Psoas muscle (tissue), 8 donors: ENCODE measurements around the gene ESRRG. TPM values are rescaled to one million over a fixed set of nuclear protein-coding genes. Genes with fewer than 3 reads are reported as not detected.

ENCODE experiments used
- ATAC-seq, 4 donors: fragments of 200-7000 bp; cut with Tn5 transposase; one replicate each; pipeline ENCODE4 v1.9.1; 2020; ENCODE audit warnings: moderate library complexity in 3 of 4, mild to moderate bottlenecking in 2 of 4
- DNase-seq, 2 donors: peaks; one replicate each; pipeline ENCODE4 v3.0.0-alpha.2; 2020
- H3K27ac ChIP-seq: fragments of 200-600 bp; one replicate; pipeline ENCODE4 v1.8.0; 2022
- H3K27me3 ChIP-seq, 3 donors: fragments of 200-600 bp in 1 of 3; one replicate each; pipeline versions ENCODE4 v1.6.1 to v1.8.0; 2013 to 2022; ENCODE audit warnings: low read length in 2 of 3, mild to moderate bottlenecking in 2 of 3, moderate library complexity in 1 of 3; ENCODE audit not compliant: insufficient read depth in 3 of 3
- H3K36me3 ChIP-seq, 2 donors: fragments of 200-600 bp in 1 of 2; one replicate each; pipeline versions ENCODE4 v1.6.1 to v1.8.0; 2013 to 2022; ENCODE audit warnings: low read depth in 1 of 2, mild to moderate bottlenecking in 1 of 2, moderate library complexity in 1 of 2; ENCODE audit not compliant: insufficient read depth in 1 of 2
- H3K4me1 ChIP-seq: fragments of 200-600 bp; one replicate; pipeline ENCODE4 v1.8.0; 2022
- H3K4me3 ChIP-seq: fragments of 200-600 bp; one replicate; pipeline ENCODE4 v1.8.0; 2022; ENCODE audit warnings: mild to moderate bottlenecking
- H3K9me3 ChIP-seq: fragments of 200-600 bp; one replicate; pipeline ENCODE4 v1.8.0; 2022
- WGBS, 3 donors: extraction: QIAGEN DNeasy Blood & Tissue Kit; methylation state at CpG; one replicate each; pipeline versions ENCODE4 v1.1.6 to v1.1.7; 2013; 5-methylcytosine and 5-hydroxymethylcytosine counted together
- intact Hi-C, 2 donors: fragments of 100-400 bp; cut with DNase I; formaldehyde crosslinking; loops; one replicate each; pipeline versions ENCODE4 v1.11.0 to v1.14.2; 2022
- polyA plus RNA-seq, 3 donors: library from polyadenylated mRNA; stranded (reverse); fragments of 200-250 nt; gene quantifications; one replicate each; pipeline ENCODE4 v1.2.3, GENCODE V29; 2013
- total RNA-seq, 4 donors: library from RNA; stranded (reverse); fragmentation: NEBNext Ultra II Directional in 2 of 4; extraction: Animal tissue kit (Norgen Biotek cat#: 25700) in 2 of 4; gene quantifications; one replicate each; pipeline versions ENCODE4 v1.2.1 to v1.2.4, GENCODE V29; 2021 to 2023
- TF ChIP-seq, protein P1 (sequence below): fragments of 200-600 bp; IDR thresholded peaks from one replicate; pipeline ENCODE4 v1.8.0; 2022; ENCODE audit warnings: antibody characterized with exemption
- donor health status: healthy with polysubstance abuse.
- donor health status: DM: no; HTN: no; CAD: no; lungs with moderate emphysema.
- donor health status: Bipolar disorder and iron deficiency.
- donor health status: healthy.
- donor health status: DM: yes; HTN: yes; CAD: no.
- donor health status: DM: no; HTN: no; CAD: no.
- donor health status: DM: no; HTN: no; CAD: no.
- donor health status: DM: yes; HTN: yes; CAD: no.

Gene ESRRG
- total and polyA plus RNA-seq, 7 donors, result 2.5 to 34.4 (median 5.3) TPM

DNA sequence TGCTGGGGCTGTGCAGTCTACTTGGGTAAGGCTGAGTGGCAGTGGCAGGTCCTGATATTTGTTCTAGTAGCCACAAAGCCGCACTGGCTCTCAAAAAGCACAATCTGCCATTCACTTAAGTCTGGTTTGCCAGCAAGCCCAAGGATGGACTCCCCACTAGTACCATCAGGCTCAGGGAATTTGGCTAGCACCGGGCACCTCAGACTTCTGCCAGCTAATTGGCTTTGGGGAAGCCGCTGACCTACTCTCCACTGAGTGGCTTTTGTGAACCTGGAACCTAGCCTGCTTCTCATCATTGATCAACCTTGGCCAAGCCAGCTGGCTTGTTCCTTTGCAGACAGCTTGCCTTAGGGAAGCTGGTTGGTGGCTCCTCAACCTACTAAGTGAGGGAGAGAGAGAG, 83.1 kb downstream of the ESRRG start:
- Histone ChIP-seq H3K4me1 (peaks cover 4% of the 10 kb centered on the region), H3K27ac (no peak overlapping the region), H3K9me3 (no peaks in the 10 kb centered on the region), H3K36me3 (no peaks in the 10 kb centered on the region), H3K4me3 (no peak overlapping the region), H3K27me3 (no peaks in the 10 kb centered on the region)
- ATAC-seq, result no peak
- no peak for DNase-seq
- WGBS, 3 donors, result 40 to 67% (median 44%) methylated on average over 3 of the region's 3 CpGs
- intact Hi-C loops, result no loop called here
- TF ChIP-seq, protein P1, sequence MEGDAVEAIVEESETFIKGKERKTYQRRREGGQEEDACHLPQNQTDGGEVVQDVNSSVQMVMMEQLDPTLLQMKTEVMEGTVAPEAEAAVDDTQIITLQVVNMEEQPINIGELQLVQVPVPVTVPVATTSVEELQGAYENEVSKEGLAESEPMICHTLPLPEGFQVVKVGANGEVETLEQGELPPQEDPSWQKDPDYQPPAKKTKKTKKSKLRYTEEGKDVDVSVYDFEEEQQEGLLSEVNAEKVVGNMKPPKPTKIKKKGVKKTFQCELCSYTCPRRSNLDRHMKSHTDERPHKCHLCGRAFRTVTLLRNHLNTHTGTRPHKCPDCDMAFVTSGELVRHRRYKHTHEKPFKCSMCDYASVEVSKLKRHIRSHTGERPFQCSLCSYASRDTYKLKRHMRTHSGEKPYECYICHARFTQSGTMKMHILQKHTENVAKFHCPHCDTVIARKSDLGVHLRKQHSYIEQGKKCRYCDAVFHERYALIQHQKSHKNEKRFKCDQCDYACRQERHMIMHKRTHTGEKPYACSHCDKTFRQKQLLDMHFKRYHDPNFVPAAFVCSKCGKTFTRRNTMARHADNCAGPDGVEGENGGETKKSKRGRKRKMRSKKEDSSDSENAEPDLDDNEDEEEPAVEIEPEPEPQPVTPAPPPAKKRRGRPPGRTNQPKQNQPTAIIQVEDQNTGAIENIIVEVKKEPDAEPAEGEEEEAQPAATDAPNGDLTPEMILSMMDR, result no peak

DNA sequence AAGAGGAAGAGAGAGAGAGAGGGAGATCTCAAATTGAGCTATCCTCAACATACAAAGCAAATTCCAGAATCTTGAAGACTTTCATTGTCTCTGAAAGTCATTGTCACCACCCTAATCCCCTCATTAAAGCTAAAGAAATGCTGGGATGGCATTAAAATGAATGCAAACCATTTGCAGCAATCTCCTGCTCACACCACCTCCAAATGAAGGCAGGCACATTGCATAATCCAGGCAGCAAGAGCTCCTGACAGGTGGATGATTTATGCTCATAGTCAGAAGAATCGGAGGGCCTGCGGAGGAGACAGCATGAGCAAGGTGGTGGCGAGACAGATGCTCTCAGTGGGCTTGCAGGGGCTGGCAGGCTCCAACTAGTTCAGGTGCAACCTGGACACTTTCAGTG, 90.2 kb downstream of the ESRRG start:
- H3K4me1 ChIP-seq, result no peaks in the 10 kb centered on the region
- H3K27me3 ChIP-seq, result no peaks in the 10 kb centered on the region
- no peaks in the 10 kb centered on the region for H3K36me3 ChIP-seq
- ATAC-seq (peak in 3 of 4 donors; percentile 48 to 59 (median 53)), DNase-seq (no peak)
- H3K27ac ChIP-seq, result no peak overlapping the region
- 37 to 64% (median 61%) methylated on average over 3 of the region's 3 CpGs for WGBS, 3 donors
- intact Hi-C loops, result no loop called here
- H3K4me3 ChIP-seq, result no peak overlapping the region
- TF ChIP-seq, protein P1, result no peak
- no peaks in the 10 kb centered on the region for H3K9me3 ChIP-seq

DNA sequence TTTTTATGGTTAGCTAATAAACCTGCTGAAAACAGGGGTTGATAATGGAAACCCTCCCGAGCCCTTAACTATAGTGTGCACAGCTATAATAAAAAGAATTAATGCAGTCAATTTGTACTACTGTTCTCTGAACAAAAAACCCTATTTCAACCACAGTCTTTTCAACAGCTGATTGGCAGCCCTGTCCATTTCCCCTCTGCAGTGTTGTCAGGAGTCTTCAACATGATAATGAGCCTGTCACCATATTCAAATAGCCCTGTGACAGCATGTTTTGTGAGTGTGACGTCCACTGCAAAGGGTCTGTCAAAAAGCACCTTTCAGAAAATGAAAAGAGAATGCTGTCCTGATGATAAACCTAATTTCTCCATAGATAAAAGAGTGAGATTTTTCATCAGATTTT, 92.7 kb downstream of the ESRRG start:
- no peak for ATAC-seq
- intact Hi-C loops, result no loop called here
- no peaks in the 10 kb centered on the region for H3K27me3 ChIP-seq
- no peak for DNase-seq
- H3K4me1 ChIP-seq, result peaks cover 3% of the 10 kb centered on the region
- no peaks in the 10 kb centered on the region for H3K36me3 ChIP-seq
- TF ChIP-seq, protein P1, result no peak
- no peaks in the 10 kb centered on the region for H3K9me3 ChIP-seq
- WGBS, 3 donors, result 65 to 85% (median 85%) methylated on average over 2 of the region's 2 CpGs
- H3K27ac ChIP-seq, result no peak overlapping the region
- H3K4me3 ChIP-seq, result no peak overlapping the region

DNA sequence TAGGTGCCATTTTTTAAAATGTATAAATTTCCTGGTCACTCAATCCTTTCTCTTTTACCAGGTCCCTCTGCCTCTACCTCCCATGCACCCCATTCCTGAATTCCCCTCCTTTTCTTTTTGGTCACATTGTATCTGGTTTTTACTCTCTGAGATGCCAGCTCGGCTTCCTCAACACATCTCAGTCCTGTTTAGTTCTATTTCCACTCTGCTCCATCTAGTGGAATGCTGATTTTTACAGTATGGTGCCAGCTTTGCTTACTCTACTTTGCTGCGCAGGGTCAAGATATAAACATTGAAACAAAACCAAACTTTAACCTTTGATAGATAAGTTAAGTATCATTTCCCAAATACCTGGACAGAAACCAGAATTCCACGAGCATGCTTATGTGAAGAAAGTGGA, 96.0 kb downstream of the ESRRG start:
- TF ChIP-seq, protein P1, result no peak
- Histone ChIP-seq H3K36me3 (no peaks in the 10 kb centered on the region), H3K27me3 (no peaks in the 10 kb centered on the region), H3K4me1 (peaks cover 3% of the 10 kb centered on the region), H3K9me3 (no peaks in the 10 kb centered on the region), H3K4me3 (no peak overlapping the region), H3K27ac (peak overlapping the region; percentile 58)
- intact Hi-C loops, result no loop called here
- WGBS, 3 donors, result 57 to 70% (median 63%) methylated on average over 3 of the region's 3 CpGs
- DNase-seq (no peak), ATAC-seq (peak in 2 of 4 donors; percentile 58 to 79)

DNA sequence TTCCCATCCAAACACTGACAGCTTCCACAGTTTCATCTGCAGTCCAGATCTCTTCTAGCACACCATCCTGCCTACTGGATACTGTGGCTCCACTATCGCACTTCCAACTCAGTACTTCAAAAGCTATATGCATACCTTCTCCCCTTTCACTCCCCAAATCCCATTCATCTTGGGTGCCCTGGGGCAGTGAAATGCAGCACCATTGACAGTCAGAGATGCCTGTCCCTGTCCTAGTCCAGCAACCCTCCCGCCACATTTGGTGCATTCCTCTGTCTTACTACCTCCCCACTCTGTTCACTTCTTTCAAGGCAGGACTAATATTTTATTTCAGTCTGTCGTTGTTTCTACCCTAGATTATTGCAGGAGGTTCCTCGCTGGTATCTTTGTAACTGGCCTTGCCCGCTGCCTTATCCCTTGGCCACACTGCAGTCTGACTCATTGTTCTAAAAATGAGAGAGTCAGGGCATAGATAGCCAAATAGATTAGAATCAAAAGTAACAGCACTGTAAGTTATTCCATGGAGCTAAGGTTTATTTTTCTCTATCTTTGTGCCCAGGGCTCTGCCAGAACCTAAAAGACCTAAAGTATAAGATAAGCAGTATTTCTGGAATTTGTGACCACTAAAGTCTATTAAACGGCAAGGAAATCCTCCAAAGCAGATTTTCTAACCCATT, 96.7 kb downstream of the ESRRG start:
- H3K4me3 ChIP-seq, result no peak overlapping the region
- H3K27ac ChIP-seq, result peak overlapping the region; percentile 58
- peak in 1 of 2 donors; percentile 12 for DNase-seq
- intact Hi-C loops, result no loop called here
- H3K36me3 ChIP-seq, result no peaks in the 10 kb centered on the region
- ATAC-seq, result peak; percentile 72 to 97 (median 85)
- no peaks in the 10 kb centered on the region for H3K9me3 ChIP-seq
- 53 to 60% (median 55%) methylated on average over 6 of the region's 6 CpGs for WGBS, 3 donors
- H3K27me3 ChIP-seq, result no peaks in the 10 kb centered on the region
- peaks cover 3% of the 10 kb centered on the region for H3K4me1 ChIP-seq
- TF ChIP-seq, protein P1, result no peak
